HG03280 (cell line): ENCODE measurements around the gene BRI3BP.
A peak's percentile ranks its signal among the peaks of the same experiment; 100 is the strongest.
"Not testable (repeated sequence)": the region's sequence is repeated elsewhere in the genome, so short reads cannot be mapped to it uniquely, and the experiment has no call there.

ENCODE experiments used
- ATAC-seq: cut with Tn5 transposase; IDR thresholded peaks from one replicate; pipeline ENCODE4 v1.9.1; 2021; ENCODE audit warnings: mild to moderate bottlenecking, moderate library complexity; ENCODE audit not compliant: unreplicated experiment

Gene BRI3BP

DNA sequence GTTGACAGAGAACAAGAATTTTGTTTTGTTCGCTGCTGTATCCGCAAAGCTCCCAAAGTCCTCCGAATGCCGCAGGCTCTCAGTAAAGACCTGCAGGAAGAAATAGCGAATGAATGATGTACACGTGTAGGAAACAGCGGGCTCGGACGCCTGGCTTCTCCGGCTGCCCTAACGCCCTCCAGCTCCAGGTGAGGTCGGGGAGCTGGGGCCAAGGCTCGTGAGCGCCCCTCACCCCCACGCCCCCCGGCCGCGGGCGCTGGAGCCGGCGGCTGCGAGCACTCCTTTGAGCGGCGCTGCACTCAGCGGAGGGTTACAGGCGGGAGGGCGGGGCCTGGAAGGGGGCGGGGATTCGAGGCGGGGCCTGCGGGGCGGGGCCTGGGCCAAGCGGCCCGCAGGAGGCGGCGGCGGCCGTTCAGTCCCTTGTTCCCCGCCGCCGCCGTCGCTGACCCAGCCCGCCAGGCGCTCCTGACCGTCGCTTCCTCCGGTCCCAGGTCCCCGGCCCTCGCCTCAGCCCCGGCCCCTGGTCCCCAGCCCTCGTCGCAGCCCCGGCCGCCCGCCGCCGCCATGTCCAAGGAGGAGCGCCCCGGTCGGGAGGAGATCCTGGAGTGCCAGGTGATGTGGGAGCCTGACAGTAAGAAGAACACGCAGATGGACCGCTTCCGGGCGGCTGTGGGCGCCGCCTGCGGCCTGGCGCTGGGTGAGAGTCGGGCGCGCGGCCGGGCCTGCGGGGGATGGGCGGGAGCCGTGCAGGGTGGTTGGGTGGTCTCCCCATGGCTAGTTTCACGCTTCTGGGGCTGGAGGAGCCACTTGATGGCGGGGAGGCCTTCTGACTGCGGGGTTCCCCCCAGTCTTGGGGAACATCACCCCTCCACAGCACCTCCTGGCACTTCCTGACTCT, 71.8 kb downstream of the BRI3BP start, which contains the start of gene AACS:
AACS (plus strand) TSS at position 415 of the 898 bp plus-strand sequence; CDS start at position 565, 150 bp downstream.
- peak; percentile 97 for ATAC-seq

DNA sequence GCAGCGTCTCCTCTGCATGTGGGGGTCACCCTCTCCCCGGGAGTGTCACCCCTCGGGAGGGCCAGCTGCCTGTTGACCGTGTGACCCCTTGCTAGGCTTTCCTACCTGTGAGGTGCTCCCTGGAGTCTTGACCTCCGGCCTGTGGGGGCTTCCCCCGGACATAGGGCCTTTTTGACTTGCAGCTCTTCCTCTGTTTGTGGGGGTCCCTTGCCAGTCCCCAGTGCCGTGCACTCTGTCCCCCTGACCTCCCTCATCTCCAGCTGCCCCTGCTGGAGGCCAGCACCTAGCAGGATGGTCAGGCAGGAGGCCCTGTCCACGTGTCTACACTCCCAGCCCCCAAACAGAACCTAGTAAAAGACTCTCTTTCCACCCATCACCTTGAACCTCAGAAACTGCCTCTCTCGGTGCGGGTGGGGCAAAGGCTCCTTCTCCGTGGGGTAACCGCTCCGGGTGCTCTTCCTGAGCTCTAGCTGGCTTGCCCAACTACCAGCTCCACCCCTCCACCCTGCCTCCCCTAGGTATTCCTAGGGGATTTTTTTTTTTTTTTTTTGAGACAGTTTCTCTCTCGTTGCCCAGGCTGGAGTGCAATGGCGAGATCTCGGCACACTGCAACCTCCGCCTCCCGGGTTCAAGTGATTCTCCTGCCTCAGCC, 72.6 kb downstream of the BRI3BP start:
- ATAC-seq = no peak

DNA sequence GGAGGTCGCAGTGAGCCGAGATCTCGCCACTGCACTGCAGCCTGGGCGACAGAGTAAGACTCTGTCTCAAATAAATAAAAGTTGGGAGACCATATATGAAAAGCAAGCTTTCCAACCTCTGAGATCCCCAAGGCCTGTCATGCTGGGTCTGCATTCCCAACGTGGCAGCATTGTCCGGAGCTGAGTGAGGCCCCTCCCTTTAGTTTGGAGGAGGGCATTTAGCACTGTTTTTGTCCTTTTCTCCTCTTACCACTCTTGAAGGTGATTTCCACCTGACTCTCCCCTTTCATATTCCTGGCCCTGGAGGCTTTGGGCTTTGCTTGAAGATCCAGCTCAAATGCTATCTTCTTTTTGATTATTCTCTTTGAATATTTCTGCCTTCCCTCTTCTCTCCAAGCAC, 74.9 kb downstream of the BRI3BP start:
- no peak for ATAC-seq

DNA sequence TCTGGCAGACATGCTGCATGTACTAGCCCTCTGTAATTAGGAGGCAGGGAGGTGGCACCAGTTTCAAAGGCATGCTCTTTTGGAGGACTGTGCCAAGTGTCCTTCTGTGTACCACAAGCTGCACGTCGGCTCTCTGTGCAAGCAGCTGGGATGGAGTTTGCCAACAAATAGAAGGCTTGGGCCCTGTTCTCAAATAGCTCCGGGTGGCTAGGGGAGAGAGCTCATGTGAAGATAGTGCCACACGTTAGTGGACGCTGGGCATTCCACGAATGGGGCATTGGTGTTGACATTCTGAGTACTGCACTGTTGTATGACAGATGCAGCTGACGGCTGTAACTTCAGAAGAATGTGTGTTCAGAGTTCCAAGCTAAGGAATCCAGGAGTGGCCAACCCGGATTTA, 76.2 kb downstream of the BRI3BP start:
- ATAC-seq = no peak

DNA sequence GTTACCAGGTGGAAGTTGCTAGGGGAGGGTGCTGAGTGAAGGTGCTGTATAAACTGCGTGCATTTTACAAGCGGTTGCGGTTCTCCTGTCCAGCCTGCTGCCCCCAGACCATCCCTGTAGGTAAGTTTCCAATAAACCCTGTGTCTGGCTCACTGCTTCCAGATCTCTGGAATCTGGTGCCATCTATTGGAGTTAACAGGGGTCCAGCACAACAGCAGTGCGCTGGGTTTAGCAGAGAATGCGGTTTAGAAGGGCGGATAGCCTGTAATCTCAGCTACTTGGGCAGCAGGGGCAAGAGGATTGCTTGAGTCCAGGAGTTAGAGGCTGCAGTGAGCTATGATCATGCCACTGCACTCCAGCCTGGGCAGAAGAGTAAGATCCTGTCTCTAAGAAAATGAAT, 76.7 kb downstream of the BRI3BP start:
- no peak for ATAC-seq

DNA sequence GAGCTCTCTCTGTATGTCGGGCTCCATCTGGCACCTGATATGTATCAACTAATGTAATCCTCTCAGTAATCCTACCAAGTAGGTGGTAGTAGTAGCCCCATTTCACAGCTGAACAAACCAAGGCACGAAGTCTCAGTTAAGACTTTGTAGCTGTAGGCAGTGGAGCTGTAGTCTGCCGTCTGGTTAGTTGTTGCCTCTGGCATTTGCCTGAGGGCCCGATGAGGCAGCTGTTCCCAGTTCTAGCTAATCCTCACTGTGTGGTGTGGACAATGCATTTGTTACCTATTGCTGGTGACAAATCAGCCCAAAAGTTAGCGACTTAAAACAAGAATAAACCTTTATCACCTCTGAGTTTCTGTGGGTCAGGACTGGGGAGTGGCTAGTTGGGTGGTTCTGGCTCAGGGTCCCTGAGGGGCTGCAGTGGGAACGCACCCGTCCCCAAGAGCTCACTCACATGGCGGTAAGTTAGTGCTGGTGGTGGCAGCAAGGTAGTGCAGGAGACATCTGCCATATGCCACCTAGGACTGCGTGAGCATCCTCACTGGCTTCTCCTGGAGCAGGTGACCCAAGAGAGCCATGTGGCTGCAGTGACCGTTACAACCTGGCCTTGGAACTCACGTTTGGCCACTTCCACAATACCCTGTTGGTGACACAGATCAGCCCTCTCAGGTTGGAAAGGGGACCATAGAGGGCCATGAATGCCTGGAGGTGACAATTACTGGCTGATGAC, 77.4 kb downstream of the BRI3BP start:
- no peak for ATAC-seq

DNA sequence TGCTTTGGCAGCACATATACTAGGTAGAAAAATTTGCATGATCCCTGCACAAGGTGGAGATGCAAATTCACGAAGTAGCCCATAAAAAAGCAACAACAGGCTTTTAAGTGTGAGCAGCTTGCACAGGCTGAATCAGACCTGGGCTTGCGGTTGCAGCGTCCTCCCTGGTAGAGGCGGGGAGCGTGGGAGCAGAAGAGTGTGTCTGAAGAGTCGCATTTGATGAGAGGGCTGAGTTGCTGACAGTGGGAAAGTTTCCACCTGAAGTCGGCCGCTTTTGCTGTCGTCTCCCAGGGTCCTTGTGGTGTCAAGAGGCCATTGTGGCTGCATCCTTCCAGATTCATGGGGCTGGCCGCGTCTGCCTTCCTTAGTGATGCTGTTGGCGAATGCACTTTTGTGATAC, 78.0 kb downstream of the BRI3BP start:
- ATAC-seq = no peak

DNA sequence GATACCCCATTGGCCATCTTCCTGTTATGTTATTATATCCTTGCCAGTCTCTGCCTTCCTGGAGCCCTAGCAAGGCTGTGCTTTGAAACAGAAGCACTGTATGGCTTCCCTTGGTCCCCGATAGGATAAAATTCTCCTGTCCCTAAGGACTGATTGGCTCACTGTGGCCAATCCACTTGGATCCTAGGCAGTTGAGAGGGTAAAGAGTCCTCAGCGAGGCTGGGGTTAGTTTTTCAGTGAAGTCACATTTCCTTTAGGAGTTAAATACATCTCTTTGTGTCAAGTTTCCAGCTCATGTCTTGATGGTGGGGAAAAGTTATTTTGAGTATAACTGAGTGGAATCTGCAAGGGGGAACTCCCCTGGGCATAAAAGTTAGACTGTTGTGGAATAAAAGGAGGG, 79.1 kb downstream of the BRI3BP start:
- no peak for ATAC-seq

DNA sequence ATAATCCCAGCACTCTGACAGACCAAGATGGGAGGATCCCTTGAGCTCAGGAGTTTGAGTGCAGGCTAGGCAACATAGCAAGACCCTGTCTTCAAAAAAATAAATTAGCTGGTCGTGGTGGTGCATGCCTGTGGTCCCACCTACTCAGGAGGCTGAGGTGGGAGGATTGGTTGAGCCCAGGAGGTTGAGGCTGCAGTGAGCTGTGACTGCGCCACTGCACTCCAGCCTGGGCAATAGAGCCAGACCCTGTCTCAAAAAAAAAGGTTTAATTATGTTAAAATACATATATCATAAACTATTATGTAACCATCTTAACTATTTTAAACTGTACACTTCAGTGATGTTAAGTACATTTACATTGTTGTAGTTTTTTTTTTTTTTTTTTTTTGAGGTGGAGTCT, 80.8 kb downstream of the BRI3BP start:
- ATAC-seq = not testable (repeated sequence)

DNA sequence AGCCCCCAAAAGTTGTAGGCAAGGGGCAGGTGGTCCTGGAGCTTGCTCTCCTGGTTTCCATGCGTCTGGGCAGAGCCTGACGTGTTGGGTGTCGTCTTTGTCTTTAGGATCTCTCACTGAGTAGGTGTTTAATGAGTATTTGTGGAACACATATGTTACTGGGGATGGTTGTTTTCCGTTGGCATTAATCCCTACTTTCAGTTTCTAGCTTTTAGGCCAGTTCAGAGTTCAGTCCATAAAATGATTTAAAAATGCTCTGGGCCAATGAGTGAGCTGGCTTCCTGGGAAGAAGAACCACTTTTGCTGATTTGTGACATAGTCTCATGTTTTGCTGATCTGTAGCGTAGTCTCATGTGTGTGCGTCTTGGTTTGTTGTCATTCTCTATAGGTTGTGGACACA, 82.7 kb downstream of the BRI3BP start:
- ATAC-seq = no peak

DNA sequence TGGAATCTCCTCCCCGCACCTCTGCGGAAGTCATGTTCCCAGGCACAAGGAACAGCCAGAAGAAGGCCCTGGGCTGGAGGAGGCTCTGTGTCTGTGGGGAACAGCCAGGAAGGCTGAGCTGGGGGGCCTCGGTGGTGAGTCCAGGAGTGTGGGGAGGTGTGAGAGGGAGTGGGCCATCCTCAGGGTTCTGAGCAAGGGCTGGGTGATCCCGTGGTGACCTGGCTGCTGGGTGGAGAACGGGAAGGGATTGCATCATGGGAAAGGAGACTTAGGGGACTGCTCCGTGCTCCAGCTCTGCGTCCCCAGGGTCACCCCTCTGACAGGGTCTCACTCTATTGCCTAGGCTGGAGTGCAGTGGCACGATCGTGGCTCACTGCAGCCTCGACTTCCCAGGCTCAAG, 85.6 kb downstream of the BRI3BP start:
- no peak for ATAC-seq

DNA sequence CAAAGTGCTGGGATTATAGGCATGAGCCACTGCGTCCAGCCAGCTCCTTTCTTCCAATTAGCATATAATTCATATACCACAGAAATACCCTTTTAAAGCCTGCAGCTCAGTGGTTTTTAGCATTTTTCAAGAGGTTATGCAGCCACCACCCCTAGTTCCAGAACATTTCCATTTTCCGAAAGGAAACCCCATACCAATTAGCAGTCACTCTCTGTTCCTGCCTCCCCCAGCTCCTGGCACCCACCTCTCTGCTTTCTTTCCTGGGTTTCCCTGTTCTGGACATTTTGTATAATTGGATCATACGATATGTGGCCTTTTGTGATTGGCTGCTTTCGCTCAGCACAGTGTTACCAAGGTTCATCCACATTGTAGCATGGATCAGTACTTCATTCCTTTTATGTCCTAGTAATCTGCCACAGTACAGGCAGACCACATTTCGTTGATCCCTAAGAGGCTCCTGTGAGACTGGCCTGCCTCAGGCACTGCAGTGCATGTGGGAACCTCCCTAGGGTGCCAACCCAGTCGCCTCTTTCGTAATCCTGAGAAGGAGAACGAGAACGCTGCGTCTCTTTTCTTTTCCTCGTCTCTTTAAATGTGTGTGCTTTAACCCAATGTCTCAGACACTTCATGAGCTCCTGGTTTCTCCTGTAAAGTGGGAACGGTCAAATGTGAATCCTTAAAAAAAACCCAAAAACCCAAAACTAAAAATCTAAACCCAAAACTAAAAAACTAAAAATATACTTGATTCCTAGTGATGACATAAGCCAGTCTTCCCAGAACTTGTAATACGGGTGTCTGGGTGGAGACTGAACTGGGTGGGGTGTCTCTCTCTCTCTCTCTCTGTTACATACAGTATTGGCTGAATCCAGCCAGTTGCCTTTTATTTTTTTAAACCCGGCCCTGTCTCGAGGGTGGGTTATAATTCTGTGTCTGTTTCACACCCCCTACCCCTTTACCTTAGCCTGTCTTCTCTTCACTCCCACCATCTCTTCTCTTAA, 86.5 kb downstream of the BRI3BP start:
- ATAC-seq = no peak
